ENCODE measurements around the gene NPAS2.

GRCh38 chr2:100789361-100789760 lies 30.6 kb upstream of the NPAS2 start:
- TF ChIP-seq CTCF (conservative IDR thresholded peaks at IDR 0.05; ENCODE audit: low read length): no peak
- TF ChIP-seq EZH2phosphoT487 (IDR thresholded peaks at IDR 0.05; ENCODE audit: borderline replicate concordance): no peak

All from Loucy (cell line).